Nephron progenitor cell (in vitro differentiated cells): ENCODE measurements around the gene SLC35F3.
"Not testable (repeated sequence)": the region's sequence is repeated elsewhere in the genome, so short reads cannot be mapped to it uniquely, and the experiment has no call there.

Source experiments
- DNase-seq: peaks from one replicate; pipeline ENCODE4 v3.0.0; 2021
- H3K27ac Mint-ChIP-seq: 2 replicates; pipeline ENCODE4 v1.8.0; 2021; ENCODE audit warnings: mild to moderate bottlenecking, moderate library complexity, mixed read lengths
- H3K27me3 Mint-ChIP-seq: 2 replicates; pipeline ENCODE4 v1.8.0; 2021; ENCODE audit warnings: mild to moderate bottlenecking, low read depth, mixed read lengths; ENCODE audit not compliant: poor library complexity
- H3K36me3 Mint-ChIP-seq: 2 replicates; pipeline ENCODE4 v1.8.0; 2021; ENCODE audit warnings: low read depth, mixed read lengths
- H3K4me1 Mint-ChIP-seq: 2 replicates; pipeline ENCODE4 v1.8.0; 2021; ENCODE audit warnings: mixed read lengths
- H3K4me3 Mint-ChIP-seq: 2 replicates; pipeline ENCODE4 v1.8.0; 2021; ENCODE audit warnings: mild to moderate bottlenecking, moderate library complexity, mixed read lengths
- H3K9me3 Mint-ChIP-seq: 2 replicates; pipeline ENCODE4 v1.8.0; 2021; ENCODE audit warnings: mild to moderate bottlenecking, moderate library complexity, mixed read lengths
- TF ChIP-seq, protein P1 (sequence below): fragments of 200-600 bp; sonication (generic); IDR thresholded peaks from 2 replicates; pipeline ENCODE4 v1.5.0; 2021; ENCODE audit warnings: antibody characterized with exemption

SLC35F3 gene

GRCh38 chr1:234149217-234149616 is 244.7 kb downstream of the SLC35F3 start:
- Mint-ChIP-seq H3K4me1 (no peaks in the 10 kb centered on the region), H3K27ac (no peak overlapping the region), H3K4me3 (no peak overlapping the region), H3K27me3 (peaks cover 6% of the 10 kb centered on the region), H3K9me3 (peaks cover 14% of the 10 kb centered on the region), H3K36me3 (no peaks in the 10 kb centered on the region)
- TF ChIP-seq, protein P1, sequence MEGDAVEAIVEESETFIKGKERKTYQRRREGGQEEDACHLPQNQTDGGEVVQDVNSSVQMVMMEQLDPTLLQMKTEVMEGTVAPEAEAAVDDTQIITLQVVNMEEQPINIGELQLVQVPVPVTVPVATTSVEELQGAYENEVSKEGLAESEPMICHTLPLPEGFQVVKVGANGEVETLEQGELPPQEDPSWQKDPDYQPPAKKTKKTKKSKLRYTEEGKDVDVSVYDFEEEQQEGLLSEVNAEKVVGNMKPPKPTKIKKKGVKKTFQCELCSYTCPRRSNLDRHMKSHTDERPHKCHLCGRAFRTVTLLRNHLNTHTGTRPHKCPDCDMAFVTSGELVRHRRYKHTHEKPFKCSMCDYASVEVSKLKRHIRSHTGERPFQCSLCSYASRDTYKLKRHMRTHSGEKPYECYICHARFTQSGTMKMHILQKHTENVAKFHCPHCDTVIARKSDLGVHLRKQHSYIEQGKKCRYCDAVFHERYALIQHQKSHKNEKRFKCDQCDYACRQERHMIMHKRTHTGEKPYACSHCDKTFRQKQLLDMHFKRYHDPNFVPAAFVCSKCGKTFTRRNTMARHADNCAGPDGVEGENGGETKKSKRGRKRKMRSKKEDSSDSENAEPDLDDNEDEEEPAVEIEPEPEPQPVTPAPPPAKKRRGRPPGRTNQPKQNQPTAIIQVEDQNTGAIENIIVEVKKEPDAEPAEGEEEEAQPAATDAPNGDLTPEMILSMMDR, result no peak
- DNase-seq, result no peak

DNA sequence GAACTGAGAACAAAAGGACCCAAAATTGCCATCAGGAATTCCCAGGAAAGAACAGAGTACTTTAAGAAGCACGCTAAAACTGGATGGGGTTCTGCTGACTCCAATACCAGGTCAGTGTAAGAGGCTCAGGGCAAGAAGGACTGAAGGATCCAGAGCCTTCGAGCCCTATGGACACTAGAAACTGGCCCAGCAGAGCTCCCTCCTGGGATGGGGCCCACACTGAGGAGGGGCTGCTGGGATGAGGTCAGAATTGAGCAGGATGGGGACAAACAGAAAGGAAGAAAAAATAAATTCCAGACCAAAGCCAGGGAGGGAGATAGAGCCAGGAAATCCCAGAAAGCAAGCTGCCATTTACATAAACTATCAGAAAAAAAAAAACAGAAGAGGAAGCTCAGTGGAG is 246.4 kb downstream of the SLC35F3 start:
- Mint-ChIP-seq H3K4me1 (no peaks in the 10 kb centered on the region), H3K27me3 (peaks cover 6% of the 10 kb centered on the region), H3K27ac (peak overlapping the region; percentile 53), H3K4me3 (no peak overlapping the region), H3K36me3 (no peaks in the 10 kb centered on the region), H3K9me3 (peaks cover 14% of the 10 kb centered on the region)
- no peak for DNase-seq
- TF ChIP-seq, protein P1, result no peak

DNA sequence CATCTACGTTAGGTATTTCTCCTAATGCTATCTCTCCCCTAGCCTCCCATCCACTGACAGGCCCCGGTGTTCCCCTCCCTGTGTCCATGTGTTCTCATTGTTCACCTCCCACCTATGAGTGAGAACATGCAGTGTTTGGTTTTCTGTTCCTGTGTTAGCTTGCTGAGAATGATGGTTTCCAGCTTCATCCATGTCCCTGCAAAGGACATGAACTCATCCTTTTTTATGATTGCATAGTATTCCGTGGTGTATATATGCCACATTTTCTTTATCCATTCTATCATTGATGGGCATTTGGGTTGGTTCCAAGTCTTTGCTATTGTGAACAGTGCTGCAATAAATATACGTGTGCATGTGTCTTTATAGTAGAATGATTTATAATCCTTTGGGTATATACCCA is 247.9 kb downstream of the SLC35F3 start:
- not testable (repeated sequence) for H3K36me3 Mint-ChIP-seq, H3K4me3 Mint-ChIP-seq, H3K27ac Mint-ChIP-seq, H3K4me1 Mint-ChIP-seq, H3K27me3 Mint-ChIP-seq, DNase-seq, H3K9me3 Mint-ChIP-seq

DNA sequence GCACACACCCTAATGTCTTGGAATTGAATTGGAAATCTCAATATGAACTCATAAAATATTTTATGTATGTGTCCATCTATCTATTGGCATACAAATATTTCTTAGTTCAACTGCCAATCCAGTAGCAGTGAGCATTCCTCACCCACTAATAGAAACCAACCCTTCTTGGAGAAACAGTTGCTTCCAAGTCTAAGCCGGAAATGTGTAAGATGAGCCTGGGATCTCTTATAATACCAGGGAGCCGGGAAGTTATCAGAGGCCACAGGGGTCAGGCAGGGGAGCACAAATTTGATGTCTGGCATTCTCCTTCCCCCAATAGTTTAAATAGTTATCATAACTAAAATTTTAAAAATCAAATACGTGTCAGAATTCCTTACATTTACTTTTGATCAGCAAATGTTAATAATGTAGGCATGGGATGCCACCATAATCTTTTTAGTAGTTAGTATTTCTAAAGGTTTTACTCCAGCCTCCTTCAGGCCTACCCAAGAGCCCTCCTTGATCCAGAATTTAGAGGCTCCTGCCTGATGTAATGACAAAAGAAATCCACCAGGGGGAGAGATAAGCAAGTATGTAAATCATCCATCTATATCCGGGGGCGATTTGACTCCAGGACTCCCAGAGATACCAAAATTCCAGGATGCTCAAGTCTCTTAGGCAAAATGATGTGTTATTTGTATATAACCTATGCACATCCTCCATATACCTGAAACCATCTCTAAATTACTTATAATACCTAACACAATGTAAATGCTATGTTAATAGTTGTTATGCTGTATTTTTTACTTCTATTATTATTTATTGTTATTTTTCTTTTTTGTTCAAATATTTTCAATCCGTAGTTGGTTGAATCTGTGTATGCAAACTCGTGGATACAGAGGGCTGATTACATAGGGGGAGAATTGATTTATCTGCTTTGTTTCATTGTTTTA is 250.1 kb downstream of the SLC35F3 start:
- Mint-ChIP-seq H3K4me3 (no peak overlapping the region), H3K36me3 (no peaks in the 10 kb centered on the region), H3K27ac (no peak overlapping the region), H3K27me3 (no peaks in the 10 kb centered on the region), H3K4me1 (no peaks in the 10 kb centered on the region), H3K9me3 (no peaks in the 10 kb centered on the region)
- peak; percentile 30 for DNase-seq
- TF ChIP-seq, protein P1, result peak; percentile 88

- Mint-ChIP-seq H3K9me3 (no peaks in the 10 kb centered on the region), H3K36me3 (no peaks in the 10 kb centered on the region), H3K4me1 (no peaks in the 10 kb centered on the region), H3K4me3 (no peak overlapping the region), H3K27me3 (peaks cover 21% of the 10 kb centered on the region), H3K27ac (no peak overlapping the region)
- TF ChIP-seq, protein P1, result no peak
- DNase-seq, result no peak
These were observed 258.2 kb downstream of the SLC35F3 start for GRCh38 chr1:234162661-234163060.

DNA sequence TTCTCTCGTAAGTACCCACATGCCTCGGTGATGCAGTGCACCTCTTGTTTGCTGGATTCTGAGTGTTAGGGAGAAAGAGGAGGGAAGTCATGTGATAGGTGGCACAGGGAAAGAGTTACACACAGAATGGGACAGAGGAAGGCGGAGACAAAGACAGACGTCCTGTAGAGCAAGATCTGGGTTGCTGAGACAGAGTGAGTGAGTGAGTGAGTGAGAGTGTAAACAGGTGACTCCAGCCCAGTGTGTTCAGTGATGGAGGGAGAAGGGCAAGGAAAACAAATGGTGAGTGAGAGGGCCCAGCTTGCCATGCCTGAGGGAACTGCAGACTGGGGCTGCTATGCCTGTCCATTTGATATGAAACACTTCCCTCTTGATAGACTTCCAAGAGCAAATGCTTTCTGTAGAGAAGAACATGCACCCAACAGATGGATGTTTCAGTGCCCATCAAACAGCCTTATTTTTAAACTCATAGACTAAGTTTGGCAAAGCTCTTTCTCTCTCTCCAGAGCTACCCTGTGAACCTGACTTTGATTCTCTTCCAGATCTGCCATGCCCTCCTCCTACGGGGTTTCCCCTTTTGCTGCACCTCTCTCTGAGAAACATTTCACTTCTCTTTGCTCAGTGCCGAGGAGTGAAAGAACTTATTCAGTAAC is 258.9 kb downstream of the SLC35F3 start:
- Mint-ChIP-seq H3K27me3 (peaks cover 21% of the 10 kb centered on the region), H3K27ac (no peak overlapping the region), H3K36me3 (no peaks in the 10 kb centered on the region), H3K4me3 (no peak overlapping the region), H3K4me1 (no peaks in the 10 kb centered on the region), H3K9me3 (no peaks in the 10 kb centered on the region)
- TF ChIP-seq, protein P1, result no peak
- DNase-seq, result no peak
